ENCODE measurements around the gene RABGAP1L.

- TF ChIP-seq CTCF (conservative IDR thresholded peaks at IDR 0.05) (no peak), ZFX (IDR thresholded peaks at IDR 0.05) (no peak)
Observed at GRCh38 chr1:174451408-174451807, 292.1 kb downstream of the RABGAP1L start.

Data from C4-2B (cell line).